IMR-90 (cell line): ENCODE measurements around the gene KRTAP10-7. TPM values are rescaled to one million over a fixed set of nuclear protein-coding genes. Genes with fewer than 3 reads are reported as not detected.

ENCODE experiments used
- ATAC-seq: fragments of 200-7000 bp; cut with Tn5 transposase; 2 replicates; pipeline ENCODE4 v1.9.1; 2020; ENCODE audit warnings: low read depth, mild to moderate bottlenecking, moderate library complexity
- BruUV-seq: library from RNA; stranded (reverse); fragments of 400-500 nt; replicated peaks from 2 replicates; lab custom pipeline; 2021; lab: Mats Ljungman, UMichigan
- CTCF ChIA-PET: fragments of 300-600 bp; formaldehyde crosslinking; extraction: SDS; loops from one replicate; lab custom pipeline; 2021; ENCODE audit warnings: antibody characterized with exemption; lab: Yijun Ruan, JAX
- POLR2A ChIA-PET: fragments of 300-600 bp; sonication (Branson Sonifier 250); formaldehyde crosslinking; loops from one replicate; lab custom pipeline; 2022; ENCODE audit warnings: antibody characterized with exemption; ENCODE audit not compliant: unreplicated experiment; lab: Charles Lee
- DNase-seq: peaks from one replicate; pipeline ENCODE4 v3.0.0; 2013
- H2AFZ ChIP-seq: replicated peaks from 2 replicates; pipeline ENCODE3; 2013; ENCODE audit warnings: low read length, mild to moderate bottlenecking; ENCODE audit not compliant: poor library complexity
- H2AK5ac ChIP-seq: 2 replicates; pipeline ENCODE4 v1.6.1; 2013; ENCODE audit warnings: low read depth, low read length, inconsistent platforms
- H2AK9ac ChIP-seq: replicated peaks from 2 replicates; pipeline ENCODE3; 2013; ENCODE audit warnings: mild to moderate bottlenecking, low read depth, low read length, moderate library complexity; ENCODE audit not compliant: poor library complexity
- H2BK120ac ChIP-seq: 2 replicates; pipeline ENCODE4 v1.6.1; 2013; ENCODE audit warnings: low read depth, low read length, inconsistent platforms
- H2BK15ac ChIP-seq: 3 replicates; pipeline ENCODE4 v1.6.1; 2013; ENCODE audit warnings: low read depth, low read length, inconsistent platforms
- H2BK20ac ChIP-seq: 2 replicates; pipeline ENCODE4 v1.6.1; 2013; ENCODE audit warnings: low read depth, mild to moderate bottlenecking, inconsistent platforms, low read length, moderate library complexity
- H2BK5ac ChIP-seq: 2 replicates; pipeline ENCODE4 v1.6.1; 2013; ENCODE audit warnings: mild to moderate bottlenecking, low read depth, low read length, inconsistent platforms; ENCODE audit not compliant: poor library complexity, severe bottlenecking
- H3K14ac ChIP-seq: replicated peaks from 2 replicates; pipeline ENCODE4 v1.6.1; 2013; ENCODE audit warnings: low read depth, low read length, inconsistent platforms
- H3K18ac ChIP-seq: 2 replicates; pipeline ENCODE4 v1.6.1; 2013; ENCODE audit warnings: low read depth, low read length, control low read depth
- H3K23ac ChIP-seq: 2 replicates; pipeline ENCODE4 v1.6.1; 2013; ENCODE audit warnings: low read depth, low read length, inconsistent platforms
- H3K27ac ChIP-seq: 2 replicates; pipeline ENCODE4 v1.5.1; 2013; ENCODE audit warnings: mild to moderate bottlenecking, control low read depth, low read length; ENCODE audit not compliant: insufficient read depth
- H3K27me3 ChIP-seq: 2 replicates; pipeline ENCODE4 v1.6.1; 2013; ENCODE audit warnings: low read length; ENCODE audit not compliant: control insufficient read depth, insufficient read depth
- H3K36me3 ChIP-seq: 2 replicates; pipeline ENCODE4 v1.6.1; 2013; ENCODE audit warnings: low read length, mixed read lengths; ENCODE audit not compliant: control insufficient read depth, insufficient read depth
- H3K4ac ChIP-seq: 2 replicates; pipeline ENCODE4 v1.6.1; 2013; ENCODE audit warnings: low read depth, low read length, inconsistent platforms
- H3K4me1 ChIP-seq: 2 replicates; pipeline ENCODE4 v1.6.1; 2013; ENCODE audit warnings: low read length, mixed read lengths; ENCODE audit not compliant: control insufficient read depth, insufficient read depth
- H3K4me2 ChIP-seq: 2 replicates; pipeline ENCODE4 v1.6.1; 2013; ENCODE audit warnings: low read depth, mild to moderate bottlenecking, control low read depth, low read length, moderate library complexity
- H3K4me3 ChIP-seq: 2 replicates; pipeline ENCODE4 v1.5.1; 2013; ENCODE audit warnings: low read depth, mild to moderate bottlenecking, control low read depth, low read length, moderate library complexity; ENCODE audit not compliant: insufficient read depth
- H3K56ac ChIP-seq: 2 replicates; pipeline ENCODE4 v1.6.1; 2013; ENCODE audit warnings: low read length, inconsistent platforms; ENCODE audit not compliant: insufficient read depth; ENCODE audit errors: extremely low read depth
- H3K79me1 ChIP-seq, 2 experiments: 2 replicates each; pipeline ENCODE4 v1.6.1; 2013; ENCODE audit warnings: low read length in 2 of 2, inconsistent platforms in 1 of 2, low read depth in 1 of 2
- H3K9ac ChIP-seq: 2 replicates; pipeline ENCODE4 v1.6.1; 2013; ENCODE audit warnings: low read depth, low read length, control low read depth
- H3K9me1 ChIP-seq: 2 replicates; pipeline ENCODE4 v1.6.1; 2013; ENCODE audit warnings: low read length, inconsistent platforms; ENCODE audit not compliant: insufficient read depth
- H3K9me3 ChIP-seq: 2 replicates; pipeline ENCODE4 v1.6.1; 2013; ENCODE audit warnings: low read length; ENCODE audit not compliant: control insufficient read depth, insufficient read depth
- H4K20me1 ChIP-seq: 2 replicates; pipeline ENCODE4 v1.6.1; 2013; ENCODE audit warnings: low read length, inconsistent platforms; ENCODE audit not compliant: insufficient read depth
- H4K5ac ChIP-seq: 2 replicates; pipeline ENCODE4 v1.6.1; 2013; ENCODE audit warnings: mild to moderate bottlenecking, low read depth, low read length, control low read depth
- H4K8ac ChIP-seq, 2 experiments: 2 replicates each; pipeline ENCODE4 v1.6.1; 2013; ENCODE audit warnings: low read depth in 2 of 2, low read length in 2 of 2, control low read depth in 1 of 2, inconsistent platforms in 1 of 2
- H4K91ac ChIP-seq: 2 replicates; pipeline ENCODE4 v1.6.1; 2013; ENCODE audit warnings: low read depth, low read length, inconsistent platforms; ENCODE audit not compliant: insufficient read depth
- BHLHE40 ChIP-seq: fragments of 150-350 bp; IDR thresholded peaks from 2 replicates; pipeline ENCODE4 v1.6.1; 2016; ENCODE audit warnings: mild to moderate bottlenecking, low read depth, low read length
- CEBPB ChIP-seq: IDR thresholded peaks from 2 replicates; pipeline ENCODE4 v1.6.1; 2012; ENCODE audit warnings: low read depth, low read length, improper control_type of control experiment
- CHD1 ChIP-seq: IDR thresholded peaks from 2 replicates; pipeline ENCODE4 v1.6.1; 2012; ENCODE audit warnings: low read depth, low read length, improper control_type of control experiment
- CTCF ChIP-seq: conservative IDR thresholded peaks from 2 replicates; pipeline ENCODE4 v1.5.1; 2012; ENCODE audit warnings: mild to moderate bottlenecking, low read depth, low read length, improper control_type of control experiment
- ELK1 ChIP-seq: fragments of 150-350 bp; IDR thresholded peaks from 2 replicates; pipeline ENCODE4 v1.6.1; 2016; ENCODE audit warnings: low read depth, mild to moderate bottlenecking, low read length, moderate library complexity, borderline replicate concordance
- FOS ChIP-seq: fragments of 150-350 bp; IDR thresholded peaks from 2 replicates; pipeline ENCODE4 v1.6.1; 2016; ENCODE audit warnings: low read depth, low read length
- MAFK ChIP-seq: IDR thresholded peaks from 2 replicates; pipeline ENCODE4 v1.6.1; 2012; ENCODE audit warnings: low read depth, low read length, improper control_type of control experiment
- MAZ ChIP-seq: IDR thresholded peaks from 2 replicates; pipeline ENCODE4 v1.6.1; 2012; ENCODE audit warnings: low read depth, mild to moderate bottlenecking, low read length, improper control_type of control experiment, moderate library complexity, borderline replicate concordance
- MXI1 ChIP-seq: IDR thresholded peaks from 2 replicates; pipeline ENCODE4 v1.6.1; 2012; ENCODE audit warnings: low read depth, mild to moderate bottlenecking, low read length, moderate library complexity, borderline replicate concordance
- NFE2L2 ChIP-seq: fragments of 150-350 bp; IDR thresholded peaks from 2 replicates; pipeline ENCODE4 v1.6.1; 2016; ENCODE audit warnings: low read depth, mild to moderate bottlenecking, low read length
- POLR2A ChIP-seq: IDR thresholded peaks from 2 replicates; pipeline ENCODE4 v1.6.1; 2012; ENCODE audit warnings: mild to moderate bottlenecking, low read depth, low read length
- RAD21 ChIP-seq: IDR thresholded peaks from 2 replicates; pipeline ENCODE4 v1.6.1; 2012; ENCODE audit warnings: low read length, improper control_type of control experiment
- RCOR1 ChIP-seq: IDR thresholded peaks from 2 replicates; pipeline ENCODE4 v1.6.1; 2012; ENCODE audit warnings: mild to moderate bottlenecking, low read length, improper control_type of control experiment; ENCODE audit not compliant: insufficient replicate concordance
- RFX5 ChIP-seq: IDR thresholded peaks from 2 replicates; pipeline ENCODE4 v1.8.0; 2012; ENCODE audit warnings: low read depth, mild to moderate bottlenecking, low read length, moderate library complexity
- SMC3 ChIP-seq: fragments of 150-350 bp; IDR thresholded peaks from 2 replicates; pipeline ENCODE4 v1.6.1; 2016; ENCODE audit warnings: low read depth, mild to moderate bottlenecking, antibody characterized with exemption, low read length, moderate library complexity
- USF2 ChIP-seq: fragments of 150-350 bp; IDR thresholded peaks from 2 replicates; pipeline ENCODE4 v1.6.1; 2017; ENCODE audit warnings: mild to moderate bottlenecking, antibody characterized with exemption, low read length, low read depth
- WGBS, 2 experiments: methylation state at CpG; one replicate each; pipeline versions ENCODE4 v1.1.5 to v1.1.7; 2013; ENCODE audit warnings: missing lambda C conversion rate in 2 of 2; ENCODE audit not compliant: insufficient read length in 1 of 2; ENCODE audit errors: extremely low coverage in 2 of 2; 5-methylcytosine and 5-hydroxymethylcytosine counted together
- dilution Hi-C: fragments of 300-500 bp; cut with HindIII; formaldehyde crosslinking; loops from one replicate; pipeline ENCODE4 v1.14.3; 2018; ENCODE audit warnings: low sequenced_read_pairs; ENCODE audit not compliant: unreplicated experiment
- in situ Hi-C: fragments of 300-500 bp; cut with MboI; formaldehyde crosslinking; loops from 3 replicates; pipeline ENCODE4 v1.14.3; 2019; ENCODE audit warnings: low sequenced_read_pairs, inconsistent platforms, mixed read lengths
- intact Hi-C: fragments of 100-400 bp; cut with micrococcal nuclease; formaldehyde crosslinking; loops from 2 replicates; pipeline ENCODE4 v1.10.0; 2022
- polyA plus RNA-seq, 3 experiments: library from polyadenylated mRNA; depleted of rRNA; stranded (reverse); fragments of >200 nt; gene quantifications; 2 replicates each; pipeline ENCODE4 v1.2.3, GENCODE V29; 2012; ENCODE audit warnings: low replicate concordance in 1 of 3
- total RNA-seq: library from RNA; depleted of rRNA; stranded (reverse); fragments of >200 nt; gene quantifications from 2 replicates; pipeline ENCODE4 v1.2.3, GENCODE V29; 2012

The KRTAP10-7 gene
- total and polyA plus RNA-seq, 2 of the 4 experiments (the other 2 are of a cell fraction), result not detected

GRCh38 chr21:44552681-44553080, 47.7 kb upstream of the KRTAP10-7 start:
- Histone ChIP-seq H3K56ac (no peak overlapping the region), H4K8ac (no peak overlapping the region), H4K5ac (no peak overlapping the region), H3K9ac (no peak overlapping the region), H2BK15ac (no peak overlapping the region), H2BK5ac (no peak overlapping the region), H3K4me2 (no peak overlapping the region), H3K4me3 (no peak overlapping the region), H3K36me3 (no peaks in the 10 kb centered on the region), H4K20me1 (no peaks in the 10 kb centered on the region), H3K9me3 (no peaks in the 10 kb centered on the region), H3K27me3 (peaks cover 21% of the 10 kb centered on the region), H2AK9ac (no peak overlapping the region), H3K27ac (no peak overlapping the region), H3K23ac (no peak overlapping the region), H3K4ac (no peak overlapping the region), H3K14ac (no peak overlapping the region), H2AK5ac (no peak overlapping the region), H4K91ac (no peak overlapping the region), H3K79me1 (no peaks in the 10 kb centered on the region), H3K9me1 (no peaks in the 10 kb centered on the region), H3K18ac (no peak overlapping the region), H2BK120ac (no peak overlapping the region), H2BK20ac (no peak overlapping the region), H2AFZ (no peak overlapping the region), H3K4me1 (no peaks in the 10 kb centered on the region)
- no peak for DNase-seq
- POLR2A ChIA-PET, result no interaction called here
- 48% methylated on average over 5 of the region's 13 CpGs; no CpG with 5 or more reads in 1 of the 2 experiments for WGBS, 2 experiments
- CTCF ChIA-PET, result no interaction called here
- no TSS peak for BruUV-seq
- TF ChIP-seq FOS, result no peak
- TF ChIP-seq USF2, result no peak
- no peak for TF ChIP-seq CEBPB
- TF ChIP-seq RFX5, result no peak
- no peak for TF ChIP-seq NFE2L2
- no peak for TF ChIP-seq CHD1
- no peak for TF ChIP-seq POLR2A
- TF ChIP-seq ELK1, result no peak
- no peak for TF ChIP-seq BHLHE40
- TF ChIP-seq SMC3, result no peak
- no peak for TF ChIP-seq MAFK
- TF ChIP-seq RCOR1, result no peak
- TF ChIP-seq RAD21, result no peak
- no peak for TF ChIP-seq MAZ
- TF ChIP-seq MXI1, result no peak
- no peak for TF ChIP-seq CTCF
- in situ Hi-C loops (no loop called here), intact Hi-C loops (no loop called here), dilution Hi-C loops (no loop called here)
- no peak for ATAC-seq
